Naive thymus-derived CD8-positive, alpha-beta T cell (primary cell): ENCODE measurements around the gene CMTM1. TPM values are rescaled to one million over a fixed set of nuclear protein-coding genes. Genes with fewer than 3 reads are reported as not detected.
"Not testable (repeated sequence)": the region's sequence is repeated elsewhere in the genome, so short reads cannot be mapped to it uniquely, and the experiment has no call there.

Experiments used
- ATAC-seq, 2 donors: fragments of 150-1000 bp; cut with Tn5 transposase in 1 of 2; sonication (Bioruptor Pico), chemical (Tn5 transposase) in 1 of 2; 1 replicate in 1 of 2; 2 replicates in 1 of 2; pipeline ENCODE4 v1.10.0; 2021; ENCODE audit warnings: mild to moderate bottlenecking in 2 of 2, moderate library complexity in 2 of 2
- POLR2A ChIA-PET: fragments of 350-600 bp; sonication (Branson Sonifier 250); formaldehyde crosslinking; loops from one replicate; lab custom pipeline; 2021; ENCODE audit warnings: antibody characterized with exemption; lab: Charles Lee
- DNase-seq, 10 donors: peaks; one replicate each; pipeline versions ENCODE4 v3.0.0 to v3.0.0-alpha.2; 2020 to 2022
- H3K27ac Mint-ChIP-seq, 10 donors: one replicate each; pipeline ENCODE4 v1.8.0; 2020 to 2022; ENCODE audit warnings: mild to moderate bottlenecking in 10 of 10, mixed read lengths in 10 of 10, moderate library complexity in 4 of 10, inconsistent platforms in 1 of 10
- H3K27me3 Mint-ChIP-seq, 5 donors: one replicate each; pipeline ENCODE4 v1.8.0; 2021 to 2022; ENCODE audit warnings: mixed read lengths in 5 of 5
- H3K36me3 Mint-ChIP-seq, 3 donors: one replicate each; pipeline ENCODE4 v1.8.0; 2020 to 2022; ENCODE audit warnings: mixed read lengths in 3 of 3, mild to moderate bottlenecking in 2 of 3, inconsistent platforms in 1 of 3
- H3K4me1 Mint-ChIP-seq, 4 donors: one replicate each; pipeline ENCODE4 v1.8.0; 2021 to 2022; ENCODE audit warnings: mixed read lengths in 4 of 4
- H3K4me3 Mint-ChIP-seq, 10 donors: one replicate each; pipeline ENCODE4 v1.8.0; 2020 to 2022; ENCODE audit warnings: mild to moderate bottlenecking in 10 of 10, mixed read lengths in 10 of 10, moderate library complexity in 6 of 10, inconsistent platforms in 1 of 10
- H3K9me3 Mint-ChIP-seq, 9 donors: one replicate each; pipeline ENCODE4 v1.8.0; 2020 to 2022; ENCODE audit warnings: mixed read lengths in 9 of 9, mild to moderate bottlenecking in 3 of 9, inconsistent platforms in 1 of 9, moderate library complexity in 1 of 9
- polyA plus RNA-seq, 3 donors: library from polyadenylated mRNA; unstranded; fragments of 300-500 nt; fragmentation: Illumina TruSeq; gene quantifications; one replicate each; pipeline ENCODE4 v1.2.3, GENCODE V29; 2021
- total RNA-seq, 8 experiments: library from RNA in 2 of 8; stranded (reverse) in 2 of 8; gene quantifications; one replicate each; pipeline ENCODE4 v1.2.3 and lab custom pipeline; 2021 to 2026

CMTM1 gene
- total and polyA plus RNA-seq, 5 experiments from 2014 or later, result 0.48 to 3.9 (median 2.0) TPM; not detected in 1

DNA sequence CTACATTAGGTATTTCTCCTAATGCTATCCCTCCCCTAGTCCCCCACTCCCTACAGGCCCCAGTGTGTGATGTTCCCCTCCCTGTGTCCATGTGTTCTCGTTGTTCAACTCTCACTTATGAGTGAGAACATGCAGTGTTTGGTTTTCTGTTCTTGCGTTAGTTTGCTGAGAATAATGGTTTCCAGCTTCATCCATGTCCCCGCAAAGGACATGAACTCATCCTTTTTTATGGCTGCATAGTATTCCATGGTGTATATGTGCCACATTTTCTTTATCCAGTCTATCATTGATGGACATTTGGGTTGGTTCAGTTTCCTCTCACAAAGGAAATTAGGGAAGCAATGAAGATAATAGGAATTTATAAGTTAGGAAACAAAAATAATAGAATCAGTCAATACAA is 1.0 kb downstream of the CMTM1 start:
- POLR2A ChIA-PET, DNase-seq, H3K9me3 Mint-ChIP-seq, H3K4me3 Mint-ChIP-seq, H3K27me3 Mint-ChIP-seq, ATAC-seq: not testable (repeated sequence)
- H3K27ac Mint-ChIP-seq, result peak overlapping the region in 3 of 10 donors; percentile 27 to 81 (median 44)
- peaks cover 0 to 24% (median 11%) of the 10 kb centered on the region in 4 donors for H3K4me1 Mint-ChIP-seq
- H3K36me3 Mint-ChIP-seq, result peaks cover 0 to 44% (median 10%) of the 10 kb centered on the region in 3 donors

DNA sequence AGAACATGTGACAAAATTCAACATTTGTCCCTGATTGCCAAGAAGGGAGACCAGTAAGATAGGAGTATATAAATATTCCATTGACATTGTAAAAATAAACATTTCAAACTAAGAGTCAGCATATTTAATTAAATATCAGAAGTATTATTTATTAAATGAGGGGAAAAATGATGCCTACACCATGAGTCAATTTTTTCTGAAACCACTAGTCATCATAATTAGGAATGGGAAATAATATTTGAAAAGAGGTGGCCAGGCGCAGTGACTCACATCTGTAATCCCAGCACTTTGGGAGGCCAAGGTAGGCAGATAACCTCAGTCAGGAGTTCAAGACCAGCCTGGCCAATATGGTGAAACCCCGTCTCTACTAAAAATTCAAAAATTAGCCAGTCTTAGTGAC is 2.1 kb downstream of the CMTM1 start:
- POLR2A ChIA-PET, result no interaction called here
- Mint-ChIP-seq H3K4me1 (peaks cover 0 to 13% (median 6%) of the 10 kb centered on the region in 4 donors), H3K36me3 (peaks cover 0 to 40% (median 10%) of the 10 kb centered on the region in 3 donors), H3K4me3 (no peak overlapping the region), H3K27me3 (no peaks in the 10 kb centered on the region), H3K27ac (peak overlapping the region in 1 of 10 donors; percentile 44), H3K9me3 (no peaks in the 10 kb centered on the region)
- ATAC-seq (no peak), DNase-seq (no peak)

DNA sequence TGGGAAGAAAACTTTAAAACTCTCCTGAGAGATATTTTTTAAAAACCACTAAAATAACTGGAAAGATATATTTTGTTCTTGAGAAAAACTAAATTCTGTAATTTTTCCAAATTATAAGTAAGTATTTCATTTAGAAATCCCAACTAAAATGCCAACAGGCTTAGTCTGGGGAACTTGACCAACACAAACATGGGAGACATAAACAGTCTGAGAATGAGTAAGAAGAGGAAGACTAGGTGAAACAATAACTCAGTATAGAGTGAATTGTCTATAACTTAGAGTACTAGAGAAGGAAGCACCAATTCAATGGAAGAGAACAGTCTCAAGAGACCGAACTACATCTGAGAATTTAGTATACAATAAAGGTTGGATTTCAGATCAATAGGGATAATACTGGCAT is 2.9 kb downstream of the CMTM1 start:
- H3K4me3 Mint-ChIP-seq, result no peak overlapping the region
- POLR2A ChIA-PET, result interaction anchor here (0.7 kb wide), 1 partner anchor 435 kb away, joined by 4 read pairs; no protein-coding TSS in a partner anchor
- peaks cover 0 to 9% (median 3%) of the 10 kb centered on the region in 4 donors for H3K4me1 Mint-ChIP-seq
- H3K9me3 Mint-ChIP-seq, result no peaks in the 10 kb centered on the region
- peak overlapping the region in 4 of 10 donors; percentile 5 to 54 (median 30) for H3K27ac Mint-ChIP-seq
- no peak for DNase-seq
- ATAC-seq, result no peak
- no peaks in the 10 kb centered on the region for H3K27me3 Mint-ChIP-seq
- H3K36me3 Mint-ChIP-seq, result peaks cover 0 to 32% (median 10%) of the 10 kb centered on the region in 3 donors

DNA sequence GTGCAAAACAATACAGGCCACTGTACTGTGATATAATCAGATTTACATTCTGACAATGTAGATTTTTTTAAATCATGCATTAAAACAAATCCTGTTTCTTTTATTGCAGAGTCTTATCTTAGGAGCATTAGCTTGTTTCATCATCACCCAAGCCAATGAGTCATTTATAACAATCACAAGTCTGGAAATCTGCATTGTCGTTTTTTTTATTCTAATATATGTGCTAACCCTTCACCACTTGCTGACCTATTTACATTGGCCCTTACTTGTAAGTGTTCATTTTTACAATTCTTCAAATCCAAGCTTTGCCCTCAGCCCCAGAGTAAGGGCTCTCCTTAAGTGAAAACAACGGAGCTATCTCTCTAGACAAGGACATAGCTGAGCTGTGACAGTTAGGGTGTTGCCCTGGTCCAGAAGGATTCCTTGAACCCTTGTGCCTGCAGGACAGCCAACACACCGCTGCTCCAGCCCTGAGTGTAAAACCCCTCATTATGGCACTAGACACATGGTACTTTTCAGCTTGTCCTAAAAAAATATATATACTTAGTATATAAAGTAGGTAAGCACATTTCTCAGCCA is 3.7 kb downstream of the CMTM1 start:
- Mint-ChIP-seq H3K36me3 (peaks cover 0 to 27% (median 10%) of the 10 kb centered on the region in 3 donors), H3K27me3 (no peaks in the 10 kb centered on the region), H3K27ac (peak overlapping the region in 4 of 10 donors; percentile 3 to 46 (median 9)), H3K4me3 (no peak overlapping the region), H3K4me1 (peaks cover 0 to 9% (median 2%) of the 10 kb centered on the region in 4 donors), H3K9me3 (no peaks in the 10 kb centered on the region)
- DNase-seq (no peak), ATAC-seq (no peak)
- POLR2A ChIA-PET, result interaction anchor here (1.2 kb wide), 1 partner anchor 17 kb away, joined by 4 read pairs; the partner anchor contains the start of gene CKLF

DNA sequence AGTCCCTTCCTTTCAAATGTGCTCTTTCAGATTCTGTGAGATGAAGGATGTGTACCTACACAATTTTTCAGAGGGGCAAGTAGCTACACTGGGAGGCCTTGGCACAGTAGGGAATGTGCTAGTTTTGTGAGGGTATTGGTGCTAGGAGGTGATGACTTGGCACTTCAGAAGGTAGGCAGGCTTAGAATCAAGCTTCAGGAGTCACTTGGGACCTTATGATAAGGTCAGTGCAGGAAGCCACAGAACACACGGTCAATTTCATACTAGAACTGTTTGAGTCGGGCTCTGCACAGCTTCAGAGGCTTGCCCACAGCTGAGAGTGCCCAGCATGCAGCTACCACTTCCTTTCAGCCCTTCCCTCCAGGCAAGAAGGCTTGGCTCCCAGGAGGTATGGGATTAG is 6.1 kb downstream of the CMTM1 start:
- no peaks in the 10 kb centered on the region for H3K9me3 Mint-ChIP-seq
- H3K27me3 Mint-ChIP-seq, result peaks cover 0 to 5% (median under 1%) of the 10 kb centered on the region in 5 donors
- peaks cover 0 to 11% (median 1%) of the 10 kb centered on the region in 4 donors for H3K4me1 Mint-ChIP-seq
- DNase-seq (no peak), ATAC-seq (no peak)
- POLR2A ChIA-PET, result no interaction called here
- H3K36me3 Mint-ChIP-seq, result peaks cover 0 to 6% (median 6%) of the 10 kb centered on the region in 3 donors
- no peak overlapping the region for H3K4me3 Mint-ChIP-seq
- peak overlapping the region in 3 of 10 donors; percentile 32 to 58 (median 34) for H3K27ac Mint-ChIP-seq

DNA sequence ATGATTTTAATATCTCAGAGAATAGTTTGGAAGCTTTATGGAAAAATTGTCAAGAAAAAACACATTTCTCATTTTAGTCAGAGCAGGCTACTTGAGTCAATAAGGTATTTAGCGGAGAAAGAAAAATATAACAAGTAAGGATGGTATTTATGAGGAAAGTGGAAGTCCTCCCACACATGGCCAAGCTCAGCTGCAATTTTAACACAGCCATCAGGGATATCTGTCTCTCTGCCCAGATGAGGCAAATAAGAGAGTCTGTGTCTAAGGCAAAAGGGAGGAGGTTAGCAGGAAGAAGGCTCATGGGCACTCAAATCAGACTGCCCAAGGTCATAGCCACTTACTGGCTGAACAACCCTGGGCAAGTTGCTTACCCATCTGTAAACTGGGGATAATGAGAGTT is 7.8 kb downstream of the CMTM1 start:
- no peak overlapping the region for H3K27ac Mint-ChIP-seq
- no peak overlapping the region for H3K4me3 Mint-ChIP-seq
- ATAC-seq, result no peak
- H3K4me1 Mint-ChIP-seq, result peaks cover 9 to 21% (median 10%) of the 10 kb centered on the region in 4 donors
- POLR2A ChIA-PET, result interaction anchor here (1.0 kb wide), 1 partner anchor 30 kb away, joined by 6 read pairs; the partner anchor contains the start of gene CMTM3
- H3K9me3 Mint-ChIP-seq, result no peaks in the 10 kb centered on the region
- peaks cover 1 to 19% (median 15%) of the 10 kb centered on the region in 5 donors for H3K27me3 Mint-ChIP-seq
- no peak for DNase-seq
- no peaks in the 10 kb centered on the region for H3K36me3 Mint-ChIP-seq

DNA sequence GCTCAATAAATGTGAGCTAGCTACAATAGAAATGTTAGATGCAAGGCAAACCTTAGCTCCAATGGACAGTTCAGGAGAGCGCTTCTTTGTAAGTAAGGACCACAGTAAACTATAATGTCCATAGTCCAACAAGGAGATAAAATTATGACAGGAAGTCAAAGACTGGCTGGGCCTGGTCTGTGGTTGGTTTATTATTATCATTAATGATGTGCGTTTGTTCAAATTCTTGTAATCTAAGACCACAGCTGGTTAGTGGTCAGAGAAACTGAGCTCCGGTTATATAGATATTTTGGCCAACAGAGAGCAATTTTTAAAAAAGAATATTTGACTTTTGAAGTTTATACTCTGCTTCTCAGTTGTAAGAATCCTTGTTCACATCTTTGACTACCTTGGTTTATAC is 8.3 kb downstream of the CMTM1 start:
- DNase-seq (no peak), ATAC-seq (no peak)
- H3K27me3 Mint-ChIP-seq, result peaks cover 1 to 22% (median 18%) of the 10 kb centered on the region in 5 donors
- no peaks in the 10 kb centered on the region for H3K36me3 Mint-ChIP-seq
- H3K4me3 Mint-ChIP-seq, result peak overlapping the region in 1 of 10 donors; percentile 38
- POLR2A ChIA-PET, result interaction anchor here (1.0 to 2.4 kb wide), 2 partner anchors 29 to 30 kb away, joined by 6 read pairs; partner anchors contain the start of gene CMTM3
- H3K4me1 Mint-ChIP-seq, result peaks cover 9 to 23% (median 14%) of the 10 kb centered on the region in 4 donors
- no peak overlapping the region for H3K27ac Mint-ChIP-seq
- H3K9me3 Mint-ChIP-seq, result no peaks in the 10 kb centered on the region

DNA sequence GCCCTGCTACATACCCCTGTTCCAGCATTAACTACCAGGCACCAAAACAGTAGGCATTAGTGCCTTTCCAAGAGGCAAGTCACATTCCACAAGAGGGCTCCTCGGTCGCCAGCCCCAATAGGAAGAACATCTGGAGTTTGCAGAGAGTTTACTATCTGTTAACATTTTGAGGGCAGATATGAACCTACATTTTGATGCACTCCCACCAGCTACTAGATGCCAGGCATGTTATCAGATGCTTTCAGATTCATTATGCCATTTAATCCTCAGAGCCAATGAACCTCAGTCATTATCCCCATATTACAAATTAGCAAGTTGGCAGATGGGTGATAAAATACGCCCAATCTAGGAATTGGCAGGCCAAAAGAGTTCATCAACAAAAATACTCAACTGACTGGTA is 8.8 kb downstream of the CMTM1 start:
- Mint-ChIP-seq H3K36me3 (no peaks in the 10 kb centered on the region), H3K4me3 (no peak overlapping the region), H3K27me3 (peaks cover 4 to 27% (median 20%) of the 10 kb centered on the region in 5 donors), H3K4me1 (peaks cover 10 to 25% (median 20%) of the 10 kb centered on the region in 4 donors), H3K27ac (no peak overlapping the region), H3K9me3 (no peaks in the 10 kb centered on the region)
- POLR2A ChIA-PET, result interaction anchor here (1.0 to 2.4 kb wide), 3 partner anchors 11 to 29 kb away, joined by 3 to 6 read pairs (median 3); no protein-coding TSS in a partner anchor
- ATAC-seq (no peak), DNase-seq (no peak)

DNA sequence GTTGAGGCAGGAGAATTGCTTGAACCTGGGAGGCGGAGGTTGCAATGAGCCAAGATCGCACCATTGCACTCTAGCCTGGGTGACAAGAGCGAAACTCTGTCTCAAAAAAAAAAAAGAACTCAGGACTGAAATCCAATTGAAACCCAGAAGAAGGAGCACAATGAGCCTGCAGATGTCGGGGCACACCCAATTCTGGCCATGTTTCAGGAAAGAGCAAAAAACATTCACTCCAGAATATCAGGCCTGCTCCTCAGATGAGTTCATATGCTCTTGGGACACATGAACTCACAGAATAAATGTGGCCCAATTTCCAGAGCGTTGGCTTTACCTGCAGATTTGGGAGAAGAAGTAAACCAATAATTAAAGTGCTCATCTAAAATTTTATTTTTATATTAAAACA is 10.1 kb downstream of the CMTM1 start:
- POLR2A ChIA-PET, result interaction anchor here (1.0 to 2.4 kb wide), 2 partner anchors 14 to 27 kb away, joined by 3 to 6 read pairs; no protein-coding TSS in a partner anchor
- Mint-ChIP-seq H3K9me3 (no peaks in the 10 kb centered on the region), H3K27me3 (peaks cover 5 to 35% (median 32%) of the 10 kb centered on the region in 5 donors), H3K36me3 (no peaks in the 10 kb centered on the region), H3K27ac (no peak overlapping the region), H3K4me1 (peaks cover 10 to 25% (median 22%) of the 10 kb centered on the region in 4 donors), H3K4me3 (no peak overlapping the region)
- no peak for DNase-seq
- ATAC-seq, result no peak

DNA sequence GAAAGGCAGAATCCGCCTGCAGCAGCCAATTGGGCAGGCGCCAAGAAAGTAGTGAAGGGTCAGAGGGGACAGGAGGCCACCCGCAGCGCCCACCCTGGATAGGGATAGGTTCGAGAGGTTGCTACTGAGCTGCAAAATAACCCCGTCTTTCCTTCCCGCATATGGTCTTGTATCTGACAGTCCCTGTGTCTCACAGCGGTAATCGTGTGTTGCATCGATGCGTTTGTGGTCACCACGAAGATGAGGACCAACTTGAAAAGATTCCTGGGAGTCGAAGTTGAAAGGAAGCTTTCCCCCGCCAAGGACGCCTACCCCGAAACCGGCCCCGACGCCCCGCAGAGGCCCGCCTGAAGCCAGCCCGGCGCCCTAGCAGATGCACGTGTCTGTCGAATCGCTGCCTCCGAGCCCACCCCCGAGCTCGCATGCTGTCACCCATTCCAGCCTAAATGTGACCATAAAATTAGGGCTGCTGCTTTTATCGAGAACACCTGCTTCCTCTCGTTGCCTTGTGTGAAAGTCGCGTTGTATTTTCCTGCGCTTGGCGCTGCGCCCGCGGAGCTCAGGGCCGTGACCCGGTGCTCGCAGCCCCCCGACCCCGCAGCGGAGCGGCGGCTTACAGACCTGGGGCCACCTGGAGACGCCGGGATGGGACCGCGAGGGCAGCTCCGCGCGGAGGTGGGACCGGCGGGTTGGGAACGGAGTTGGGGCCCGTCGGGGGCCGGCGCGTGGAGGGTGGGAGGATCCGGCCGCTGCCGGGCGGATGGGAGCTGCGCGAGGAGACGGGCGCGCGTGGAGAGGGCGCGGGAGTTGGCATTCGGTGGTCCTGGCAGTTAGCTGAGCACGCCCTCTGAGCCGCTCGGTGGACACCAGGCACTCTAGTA is 12.7 kb downstream of the CMTM1 start, which contains the start of gene CMTM2:
Gene CMTM2 (plus strand): TSS at position 813 of the 881 bp plus-strand sequence. CDS start 145 bp downstream, outside the sequence.
- Mint-ChIP-seq H3K27ac (peak within 1 kb of the TSS in 2 of 10 donors; percentile 62 to 67), H3K9me3 (no peaks in the 10 kb centered on the region), H3K27me3 (peaks cover 5 to 39% (median 32%) of the 10 kb centered on the region in 5 donors), H3K4me3 (peak within 1 kb of the TSS; percentile 72 to 85 (median 76)), H3K4me1 (peaks cover 8 to 25% (median 20%) of the 10 kb centered on the region in 4 donors), H3K36me3 (no peaks in the 10 kb centered on the region)
- ATAC-seq (peak; percentile 63 to 79), DNase-seq (peak in 6 of 10 donors; percentile 12 to 41 (median 24))
- POLR2A ChIA-PET, result interaction anchor here (0.7 to 2.6 kb wide), 5 partner anchors 23 to 104 kb away, joined by 3 to 11 read pairs (median 3); partner anchors contain the start of gene CKLF

DNA sequence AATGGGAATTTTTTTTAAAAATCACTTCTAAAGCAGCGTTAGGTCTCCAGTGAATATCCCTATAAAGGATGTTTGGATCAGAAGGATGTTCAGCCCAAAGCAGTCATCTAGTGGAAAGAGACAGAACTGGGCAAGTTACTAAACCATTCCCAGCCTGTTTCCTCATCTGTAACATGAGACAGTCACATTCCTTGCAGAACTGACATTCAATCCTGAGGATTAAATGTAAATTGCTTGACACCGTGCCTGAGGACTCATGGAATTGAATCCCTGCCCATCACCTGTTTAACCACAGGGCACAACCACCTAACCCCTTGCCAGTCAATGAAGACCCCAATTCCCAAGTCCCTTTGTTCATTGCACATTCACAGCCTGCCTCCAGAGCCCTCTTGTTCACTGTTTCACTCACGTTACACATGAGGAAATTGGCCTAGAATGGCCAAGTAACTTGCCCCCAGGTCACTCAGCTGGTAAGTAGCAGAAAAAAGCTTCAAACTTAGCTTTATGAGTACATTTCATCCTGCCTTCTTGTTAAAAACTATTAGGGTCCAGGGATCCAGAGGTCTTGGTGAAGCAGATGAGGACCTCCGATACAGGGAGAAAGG is 14.5 kb downstream of the CMTM1 start:
- Mint-ChIP-seq H3K4me1 (peaks cover 8 to 25% (median 21%) of the 10 kb centered on the region in 4 donors), H3K36me3 (no peaks in the 10 kb centered on the region), H3K4me3 (peak overlapping the region in 3 of 10 donors; percentile 14 to 76 (median 20)), H3K9me3 (no peaks in the 10 kb centered on the region), H3K27me3 (peaks cover 5 to 39% (median 32%) of the 10 kb centered on the region in 5 donors), H3K27ac (no peak overlapping the region)
- no peak for DNase-seq
- ATAC-seq, result no peak
- POLR2A ChIA-PET, result interaction anchor here (2.6 kb wide), 1 partner anchor 29 kb away, joined by 11 read pairs; the partner anchor contains the start of gene CKLF
